HUES6 (cell line): ENCODE data around the gene ACYP1.

Source experiments
- H3K27ac ChIP-seq: 2 replicates; pipeline ENCODE4 v1.7.0; 2013; ENCODE audit warnings: low read depth, mild to moderate bottlenecking, low read length, inconsistent platforms
- H3K27me3 ChIP-seq: 2 replicates; pipeline ENCODE4 v1.6.1; 2013; ENCODE audit warnings: low read length; ENCODE audit not compliant: control insufficient read depth, insufficient read depth
- H3K36me3 ChIP-seq: 2 replicates; pipeline ENCODE4 v1.6.1; 2013; ENCODE audit warnings: low read length; ENCODE audit not compliant: control insufficient read depth, insufficient read depth
- H3K4me1 ChIP-seq: 2 replicates; pipeline ENCODE4 v1.6.1; 2013; ENCODE audit warnings: low read length; ENCODE audit not compliant: control insufficient read depth, insufficient read depth
- H3K4me3 ChIP-seq: 2 replicates; pipeline ENCODE4 v1.5.1; 2013; ENCODE audit warnings: low read depth, low read length
- H3K9ac ChIP-seq: one replicate; pipeline ENCODE4 v1.6.1; 2013; ENCODE audit warnings: mild to moderate bottlenecking, low read length
- H3K9me3 ChIP-seq: 2 replicates; pipeline ENCODE4 v1.6.1; 2013; ENCODE audit warnings: low read depth, low read length; ENCODE audit not compliant: control insufficient read depth, insufficient read depth

Gene ACYP1

DNA sequence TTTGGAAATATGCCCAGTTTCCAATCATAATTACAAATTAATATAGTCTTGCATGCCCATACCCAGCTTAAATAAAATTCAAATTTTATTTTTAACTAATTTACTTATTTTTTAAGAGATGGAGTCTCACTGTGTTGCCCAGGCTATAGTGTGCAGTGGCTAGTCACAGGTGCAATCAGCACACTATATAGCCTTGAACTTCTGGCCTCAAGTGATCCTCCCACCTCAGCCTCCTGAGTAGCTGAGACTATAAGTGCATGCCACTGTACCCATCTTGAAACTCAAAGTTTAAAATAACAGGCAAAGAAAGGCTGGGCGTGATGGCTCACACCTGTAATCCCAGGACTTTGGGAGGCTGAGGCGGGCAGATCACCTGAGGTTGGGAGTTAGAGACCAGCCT, 22.9 kb downstream of the ACYP1 start:
- H3K36me3 ChIP-seq, result peaks cover 42% of the 10 kb centered on the region
- no peaks in the 10 kb centered on the region for H3K27me3 ChIP-seq
- H3K27ac ChIP-seq, result no peak overlapping the region
- no peaks in the 10 kb centered on the region for H3K9me3 ChIP-seq
- H3K4me1 ChIP-seq, result no peaks in the 10 kb centered on the region
- H3K9ac ChIP-seq, result no peak overlapping the region
- no peak overlapping the region for H3K4me3 ChIP-seq

DNA sequence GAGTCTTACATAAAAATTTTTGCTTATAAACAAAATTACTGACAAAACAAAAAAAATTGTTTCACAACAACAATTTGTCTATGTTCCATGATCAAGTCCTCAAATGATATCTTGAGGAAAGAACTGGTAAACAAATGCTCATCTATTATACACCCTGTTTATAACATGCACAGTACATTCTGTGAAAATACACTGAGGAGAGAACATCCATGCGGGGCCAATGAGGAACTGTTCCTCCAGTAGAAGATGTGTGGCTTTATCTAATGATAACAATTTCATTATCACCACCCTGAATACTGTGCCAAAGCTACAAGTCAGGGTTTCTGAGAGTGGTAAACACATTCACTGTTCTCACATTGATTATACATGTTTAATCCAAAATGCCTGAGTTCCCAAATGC, 23.3 kb downstream of the ACYP1 start:
- Histone ChIP-seq H3K9ac (no peak overlapping the region), H3K4me3 (no peak overlapping the region), H3K9me3 (no peaks in the 10 kb centered on the region), H3K27ac (no peak overlapping the region), H3K36me3 (peaks cover 45% of the 10 kb centered on the region), H3K27me3 (no peaks in the 10 kb centered on the region), H3K4me1 (no peaks in the 10 kb centered on the region)

DNA sequence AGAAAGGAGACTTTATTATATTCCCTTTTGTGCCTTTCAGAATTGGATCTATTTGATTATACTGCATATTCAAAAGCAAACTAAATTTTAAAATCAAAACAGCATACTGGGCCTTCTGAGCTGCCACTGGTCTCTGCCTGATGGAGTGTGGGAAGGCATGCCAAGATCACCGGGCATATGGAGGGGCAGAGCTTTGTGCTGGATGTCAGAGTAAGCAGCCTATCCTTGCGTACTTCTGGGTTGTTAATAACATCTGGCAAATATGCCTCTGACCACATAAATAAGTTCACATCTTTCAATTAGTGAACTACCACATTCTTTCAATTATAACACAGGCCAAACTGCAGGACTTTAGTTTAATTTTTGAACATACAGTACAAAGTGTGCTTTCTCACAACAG, 30.9 kb downstream of the ACYP1 start:
- no peaks in the 10 kb centered on the region for H3K9me3 ChIP-seq
- H3K27ac ChIP-seq, result no peak overlapping the region
- no peak overlapping the region for H3K4me3 ChIP-seq
- H3K27me3 ChIP-seq, result no peaks in the 10 kb centered on the region
- peaks cover 39% of the 10 kb centered on the region for H3K36me3 ChIP-seq
- H3K9ac ChIP-seq, result no peak overlapping the region
- H3K4me1 ChIP-seq, result no peaks in the 10 kb centered on the region

DNA sequence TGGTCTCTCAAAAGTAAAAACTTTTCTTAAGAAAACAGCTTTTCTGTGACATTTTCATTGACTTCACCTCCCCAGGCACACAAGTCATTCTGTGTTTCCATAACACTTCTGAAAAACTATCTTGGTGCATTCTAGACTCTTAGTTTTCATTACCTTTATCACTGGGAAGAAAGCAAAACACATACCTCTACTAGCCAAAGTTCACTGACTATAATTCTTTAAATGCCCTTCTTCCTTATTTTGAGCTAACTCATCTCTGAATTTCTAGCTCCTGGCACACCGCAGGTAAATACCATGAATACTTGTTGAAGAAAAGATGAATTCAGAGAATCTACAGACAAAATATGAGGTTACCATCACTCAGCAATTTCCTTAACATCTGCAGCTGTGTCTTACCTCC, 33.7 kb downstream of the ACYP1 start:
- Histone ChIP-seq H3K9ac (no peak overlapping the region), H3K27ac (no peak overlapping the region), H3K4me1 (no peaks in the 10 kb centered on the region), H3K36me3 (peaks cover 31% of the 10 kb centered on the region), H3K27me3 (no peaks in the 10 kb centered on the region), H3K4me3 (no peak overlapping the region), H3K9me3 (no peaks in the 10 kb centered on the region)

DNA sequence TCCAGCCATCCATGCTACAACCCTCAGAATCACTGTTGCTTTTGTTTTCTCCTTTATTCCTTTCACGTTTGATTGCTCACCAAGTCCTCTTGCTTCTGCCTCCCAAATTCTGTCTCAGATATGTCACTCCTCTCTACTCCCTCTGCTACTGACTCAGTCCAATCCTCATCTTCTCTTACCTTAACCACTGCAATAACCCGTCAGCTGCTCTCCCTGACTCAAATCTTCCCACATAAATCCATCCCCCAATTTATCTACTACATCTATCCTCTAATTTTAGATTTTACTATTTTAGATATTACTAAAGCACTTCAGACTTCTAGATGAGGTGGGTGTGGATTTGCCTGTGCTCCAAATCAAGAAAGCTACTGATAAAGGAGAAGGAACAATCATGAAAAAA, 37.9 kb downstream of the ACYP1 start:
- H3K4me3 ChIP-seq, result no peak overlapping the region
- no peak overlapping the region for H3K27ac ChIP-seq
- no peaks in the 10 kb centered on the region for H3K4me1 ChIP-seq
- no peaks in the 10 kb centered on the region for H3K27me3 ChIP-seq
- no peaks in the 10 kb centered on the region for H3K9me3 ChIP-seq
- H3K9ac ChIP-seq, result no peak overlapping the region
- peaks cover 30% of the 10 kb centered on the region for H3K36me3 ChIP-seq

DNA sequence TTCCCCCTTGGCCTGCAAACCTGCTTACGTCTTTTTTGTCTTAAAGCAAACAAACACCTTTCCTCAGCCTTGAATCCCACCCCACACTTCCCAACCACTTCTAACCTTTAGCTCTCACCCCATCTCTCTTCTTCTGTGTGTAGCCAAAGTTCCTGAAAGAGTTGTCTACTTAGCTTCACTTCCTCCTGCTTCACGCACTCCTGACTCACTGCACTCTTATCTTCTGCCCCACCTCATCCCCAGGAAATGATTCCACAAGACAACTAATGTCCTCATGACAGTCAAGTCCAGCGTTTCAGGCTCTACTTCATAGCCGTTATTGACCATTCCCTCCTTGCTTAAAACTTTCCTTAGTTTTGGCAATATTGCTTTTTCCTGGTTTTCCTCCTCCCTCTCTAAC, 38.7 kb downstream of the ACYP1 start:
- no peak overlapping the region for H3K9ac ChIP-seq
- H3K27ac ChIP-seq, result no peak overlapping the region
- no peaks in the 10 kb centered on the region for H3K9me3 ChIP-seq
- H3K4me3 ChIP-seq, result no peak overlapping the region
- H3K4me1 ChIP-seq, result no peaks in the 10 kb centered on the region
- no peaks in the 10 kb centered on the region for H3K27me3 ChIP-seq
- peaks cover 28% of the 10 kb centered on the region for H3K36me3 ChIP-seq

DNA sequence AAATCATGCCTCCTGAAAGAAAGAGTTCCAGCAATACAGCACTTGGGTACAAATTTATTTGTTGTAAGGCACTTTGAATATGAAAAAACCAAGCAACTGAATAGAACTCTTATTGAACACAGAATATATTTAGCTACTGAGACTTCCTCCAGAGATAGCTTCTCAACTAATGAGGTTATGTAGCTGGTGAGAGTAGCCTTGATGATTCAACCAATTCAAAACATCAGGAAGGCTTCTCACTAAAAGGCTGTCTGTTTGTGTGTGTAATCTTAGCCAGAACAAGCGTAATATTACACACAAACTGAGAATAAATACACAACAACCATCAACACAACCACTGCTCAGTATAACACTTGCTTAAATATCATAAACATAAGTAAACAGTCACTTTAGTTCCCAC, 40.7 kb downstream of the ACYP1 start:
- peaks cover 39% of the 10 kb centered on the region for H3K36me3 ChIP-seq

DNA sequence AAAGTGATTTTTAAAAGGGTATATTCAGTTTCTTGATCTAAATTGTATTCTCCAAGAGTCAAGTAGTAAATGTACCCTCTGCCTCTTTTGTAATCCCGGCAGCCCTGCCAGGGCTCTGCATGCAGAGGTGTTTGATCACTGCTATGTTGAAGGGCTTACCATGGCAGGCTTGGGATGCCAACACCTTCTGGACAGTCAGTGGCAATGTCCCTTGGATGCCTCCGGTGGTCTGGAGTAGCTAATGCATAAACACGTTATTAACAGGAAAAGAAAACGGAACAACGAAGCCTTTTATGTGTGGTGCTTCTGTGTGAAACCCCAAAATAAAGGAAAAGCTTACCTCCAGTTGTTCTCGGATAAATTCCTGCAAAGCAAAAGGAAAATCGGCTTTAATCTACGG, 41.2 kb downstream of the ACYP1 start:
- no peaks in the 10 kb centered on the region for H3K9me3 ChIP-seq
- peaks cover 41% of the 10 kb centered on the region for H3K36me3 ChIP-seq
- H3K27ac ChIP-seq, result no peak overlapping the region
- H3K4me1 ChIP-seq, result no peaks in the 10 kb centered on the region
- no peak overlapping the region for H3K9ac ChIP-seq
- H3K4me3 ChIP-seq, result no peak overlapping the region
- H3K27me3 ChIP-seq, result no peaks in the 10 kb centered on the region

More for the DNA sequence above, 40.7 kb downstream of the ACYP1 start:
- Histone ChIP-seq H3K9ac (no peak overlapping the region), H3K4me3 (no peak overlapping the region), H3K27me3 (no peaks in the 10 kb centered on the region), H3K9me3 (no peaks in the 10 kb centered on the region), H3K4me1 (no peaks in the 10 kb centered on the region), H3K27ac (no peak overlapping the region)

DNA sequence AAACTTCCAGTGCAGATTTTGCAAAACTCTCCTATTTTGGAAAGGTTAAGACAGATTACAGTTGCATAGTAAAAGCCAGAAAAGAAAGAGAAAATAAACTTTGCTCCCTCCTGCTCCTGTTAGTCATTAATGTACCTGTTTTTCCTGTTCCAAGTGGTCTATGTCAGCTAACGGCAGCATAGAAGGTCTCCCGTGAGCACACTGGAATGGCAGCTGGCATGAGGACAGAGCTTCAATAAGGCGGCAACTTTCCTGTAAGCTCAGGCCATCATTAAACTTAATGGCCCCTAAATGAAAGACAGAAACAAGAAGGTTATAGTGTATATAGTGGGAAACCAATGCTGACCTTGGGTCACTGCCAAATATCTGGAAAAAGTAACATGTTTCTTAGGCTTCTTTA, 45.1 kb downstream of the ACYP1 start:
- Histone ChIP-seq H3K27ac (no peak overlapping the region), H3K27me3 (no peaks in the 10 kb centered on the region), H3K36me3 (peaks cover 67% of the 10 kb centered on the region), H3K9ac (no peak overlapping the region), H3K4me1 (no peaks in the 10 kb centered on the region), H3K9me3 (no peaks in the 10 kb centered on the region), H3K4me3 (no peak overlapping the region)

DNA sequence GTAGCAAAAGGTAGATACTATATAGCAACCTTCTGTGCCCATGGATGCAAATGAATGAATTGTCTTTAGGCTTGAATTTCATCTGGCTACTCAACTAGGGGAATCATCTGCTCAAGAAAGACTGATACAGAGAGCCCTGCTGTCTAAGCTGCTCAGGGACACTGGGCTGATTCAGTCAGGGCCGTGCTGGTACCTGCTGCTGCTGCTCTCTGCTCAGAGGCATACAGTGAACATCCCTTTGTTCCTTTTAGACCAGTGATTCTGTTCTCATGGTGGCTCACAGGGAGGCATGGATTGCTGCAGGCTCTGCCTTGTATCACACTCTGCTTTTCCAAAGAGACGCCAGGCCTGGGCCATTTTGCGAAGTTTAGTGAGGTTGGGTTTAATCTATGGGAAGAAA, 47.0 kb downstream of the ACYP1 start:
- Histone ChIP-seq H3K9ac (no peak overlapping the region), H3K27ac (no peak overlapping the region), H3K36me3 (peaks cover 64% of the 10 kb centered on the region), H3K27me3 (no peaks in the 10 kb centered on the region), H3K4me3 (no peak overlapping the region), H3K4me1 (no peaks in the 10 kb centered on the region), H3K9me3 (no peaks in the 10 kb centered on the region)

DNA sequence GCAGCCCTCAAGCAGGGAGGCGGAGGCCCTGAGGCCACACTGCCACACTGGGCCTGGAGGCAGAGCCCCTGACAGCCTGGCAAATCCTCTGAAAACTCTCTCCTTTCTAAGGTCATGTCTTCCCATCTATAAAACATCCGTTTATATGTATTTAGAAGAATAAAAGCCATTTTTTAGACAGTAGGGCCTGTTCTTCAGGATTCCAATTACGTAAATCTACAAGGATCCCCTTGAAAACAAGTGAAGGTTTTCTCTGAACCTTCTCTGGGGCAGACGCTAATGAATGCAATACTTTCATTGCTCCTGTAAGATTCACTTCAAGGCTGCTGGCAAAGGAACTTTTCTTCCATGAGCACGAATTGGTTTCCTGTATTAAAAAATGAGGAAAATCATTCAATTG, 48.3 kb downstream of the ACYP1 start:
- H3K27me3 ChIP-seq, result no peaks in the 10 kb centered on the region
- no peak overlapping the region for H3K4me3 ChIP-seq
- H3K9me3 ChIP-seq, result no peaks in the 10 kb centered on the region
- no peaks in the 10 kb centered on the region for H3K4me1 ChIP-seq
- no peak overlapping the region for H3K27ac ChIP-seq
- peaks cover 66% of the 10 kb centered on the region for H3K36me3 ChIP-seq
- H3K9ac ChIP-seq, result no peak overlapping the region

DNA sequence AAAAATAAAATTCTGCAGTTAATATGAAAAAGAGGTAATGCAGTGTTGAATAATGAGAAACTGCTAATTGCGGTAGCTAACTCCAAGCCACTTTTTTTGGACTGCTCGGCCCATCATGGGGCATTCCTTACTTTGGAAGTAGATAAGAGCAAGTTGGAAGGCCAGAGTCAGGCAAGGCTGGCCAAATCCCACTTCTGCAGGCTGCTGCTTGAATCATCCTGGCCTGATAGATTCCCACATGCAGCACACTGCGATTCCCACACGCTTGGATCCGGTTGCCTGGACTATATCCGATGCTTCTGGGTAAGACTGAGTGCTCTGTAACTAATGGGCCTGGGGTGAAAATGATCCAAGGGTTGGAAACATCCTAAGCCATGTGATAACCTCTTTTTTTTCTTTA, 50.5 kb downstream of the ACYP1 start:
- Histone ChIP-seq H3K9ac (no peak overlapping the region), H3K9me3 (no peaks in the 10 kb centered on the region), H3K27me3 (no peaks in the 10 kb centered on the region), H3K27ac (no peak overlapping the region), H3K4me1 (no peaks in the 10 kb centered on the region), H3K4me3 (no peak overlapping the region), H3K36me3 (peaks cover 71% of the 10 kb centered on the region)
